DND-41 (cell line): ENCODE measurements around the gene LPAR1.

Source experiments
- EZH2 ChIP-seq: IDR thresholded peaks from 3 replicates; pipeline ENCODE4 v1.6.1; 2012; ENCODE audit warnings: borderline replicate concordance, low read depth, mild to moderate bottlenecking, moderate library complexity, low read length, inconsistent platforms; ENCODE audit not compliant: severe bottlenecking
- TF ChIP-seq, protein P1 (sequence below): IDR thresholded peaks from 2 replicates; pipeline ENCODE4 v1.5.1; 2012; ENCODE audit warnings: borderline replicate concordance, low read length, moderate library complexity, mild to moderate bottlenecking; ENCODE audit not compliant: poor library complexity, severe bottlenecking; ENCODE audit errors: extremely low read depth

DNA sequence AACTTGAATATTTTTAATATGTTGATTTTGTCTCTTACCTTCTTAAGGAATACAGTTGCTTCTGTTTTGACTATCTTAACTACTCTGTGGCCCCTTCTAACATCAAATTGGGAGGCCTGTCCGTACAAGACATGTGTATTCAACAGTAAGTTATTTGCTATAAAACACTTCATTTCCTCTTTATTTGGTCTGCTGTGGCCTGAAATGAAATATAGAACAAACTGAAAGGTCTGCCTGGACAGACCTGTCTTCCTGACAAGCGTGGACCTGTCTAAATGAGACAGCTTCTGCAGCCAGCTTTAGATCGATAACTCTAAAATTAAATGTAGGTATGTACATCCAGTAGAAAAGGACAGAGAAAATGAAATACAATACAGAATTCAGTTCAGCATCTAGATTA, 2.2 kb upstream of the LPAR1 start:
- TF ChIP-seq, protein P1, sequence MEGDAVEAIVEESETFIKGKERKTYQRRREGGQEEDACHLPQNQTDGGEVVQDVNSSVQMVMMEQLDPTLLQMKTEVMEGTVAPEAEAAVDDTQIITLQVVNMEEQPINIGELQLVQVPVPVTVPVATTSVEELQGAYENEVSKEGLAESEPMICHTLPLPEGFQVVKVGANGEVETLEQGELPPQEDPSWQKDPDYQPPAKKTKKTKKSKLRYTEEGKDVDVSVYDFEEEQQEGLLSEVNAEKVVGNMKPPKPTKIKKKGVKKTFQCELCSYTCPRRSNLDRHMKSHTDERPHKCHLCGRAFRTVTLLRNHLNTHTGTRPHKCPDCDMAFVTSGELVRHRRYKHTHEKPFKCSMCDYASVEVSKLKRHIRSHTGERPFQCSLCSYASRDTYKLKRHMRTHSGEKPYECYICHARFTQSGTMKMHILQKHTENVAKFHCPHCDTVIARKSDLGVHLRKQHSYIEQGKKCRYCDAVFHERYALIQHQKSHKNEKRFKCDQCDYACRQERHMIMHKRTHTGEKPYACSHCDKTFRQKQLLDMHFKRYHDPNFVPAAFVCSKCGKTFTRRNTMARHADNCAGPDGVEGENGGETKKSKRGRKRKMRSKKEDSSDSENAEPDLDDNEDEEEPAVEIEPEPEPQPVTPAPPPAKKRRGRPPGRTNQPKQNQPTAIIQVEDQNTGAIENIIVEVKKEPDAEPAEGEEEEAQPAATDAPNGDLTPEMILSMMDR, result no peak
- TF ChIP-seq EZH2, result no peak
